Measurements from ENCODE around the gene TSPAN9.

GRCh38 chr12:3055704-3056467 lies 21.3 kb upstream of the TSPAN9 start:
- TF ChIP-seq, protein P1, sequence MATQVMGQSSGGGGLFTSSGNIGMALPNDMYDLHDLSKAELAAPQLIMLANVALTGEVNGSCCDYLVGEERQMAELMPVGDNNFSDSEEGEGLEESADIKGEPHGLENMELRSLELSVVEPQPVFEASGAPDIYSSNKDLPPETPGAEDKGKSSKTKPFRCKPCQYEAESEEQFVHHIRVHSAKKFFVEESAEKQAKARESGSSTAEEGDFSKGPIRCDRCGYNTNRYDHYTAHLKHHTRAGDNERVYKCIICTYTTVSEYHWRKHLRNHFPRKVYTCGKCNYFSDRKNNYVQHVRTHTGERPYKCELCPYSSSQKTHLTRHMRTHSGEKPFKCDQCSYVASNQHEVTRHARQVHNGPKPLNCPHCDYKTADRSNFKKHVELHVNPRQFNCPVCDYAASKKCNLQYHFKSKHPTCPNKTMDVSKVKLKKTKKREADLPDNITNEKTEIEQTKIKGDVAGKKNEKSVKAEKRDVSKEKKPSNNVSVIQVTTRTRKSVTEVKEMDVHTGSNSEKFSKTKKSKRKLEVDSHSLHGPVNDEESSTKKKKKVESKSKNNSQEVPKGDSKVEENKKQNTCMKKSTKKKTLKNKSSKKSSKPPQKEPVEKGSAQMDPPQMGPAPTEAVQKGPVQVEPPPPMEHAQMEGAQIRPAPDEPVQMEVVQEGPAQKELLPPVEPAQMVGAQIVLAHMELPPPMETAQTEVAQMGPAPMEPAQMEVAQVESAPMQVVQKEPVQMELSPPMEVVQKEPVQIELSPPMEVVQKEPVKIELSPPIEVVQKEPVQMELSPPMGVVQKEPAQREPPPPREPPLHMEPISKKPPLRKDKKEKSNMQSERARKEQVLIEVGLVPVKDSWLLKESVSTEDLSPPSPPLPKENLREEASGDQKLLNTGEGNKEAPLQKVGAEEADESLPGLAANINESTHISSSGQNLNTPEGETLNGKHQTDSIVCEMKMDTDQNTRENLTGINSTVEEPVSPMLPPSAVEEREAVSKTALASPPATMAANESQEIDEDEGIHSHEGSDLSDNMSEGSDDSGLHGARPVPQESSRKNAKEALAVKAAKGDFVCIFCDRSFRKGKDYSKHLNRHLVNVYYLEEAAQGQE (IDR thresholded peaks at IDR 0.05; ENCODE audit: low read depth), result no peak
- TF ChIP-seq CEBPB (IDR thresholded peaks at IDR 0.05; ENCODE audit: low read depth) (no peak), ZNF274 (IDR thresholded peaks at IDR 0.05; ENCODE audit: low read depth, low read length) (no peak), ZFX (IDR thresholded peaks at IDR 0.05) (no peak), RAD21 (IDR thresholded peaks at IDR 0.05; ENCODE audit: low read depth) (no peak)
- TF ChIP-seq, protein P2, sequence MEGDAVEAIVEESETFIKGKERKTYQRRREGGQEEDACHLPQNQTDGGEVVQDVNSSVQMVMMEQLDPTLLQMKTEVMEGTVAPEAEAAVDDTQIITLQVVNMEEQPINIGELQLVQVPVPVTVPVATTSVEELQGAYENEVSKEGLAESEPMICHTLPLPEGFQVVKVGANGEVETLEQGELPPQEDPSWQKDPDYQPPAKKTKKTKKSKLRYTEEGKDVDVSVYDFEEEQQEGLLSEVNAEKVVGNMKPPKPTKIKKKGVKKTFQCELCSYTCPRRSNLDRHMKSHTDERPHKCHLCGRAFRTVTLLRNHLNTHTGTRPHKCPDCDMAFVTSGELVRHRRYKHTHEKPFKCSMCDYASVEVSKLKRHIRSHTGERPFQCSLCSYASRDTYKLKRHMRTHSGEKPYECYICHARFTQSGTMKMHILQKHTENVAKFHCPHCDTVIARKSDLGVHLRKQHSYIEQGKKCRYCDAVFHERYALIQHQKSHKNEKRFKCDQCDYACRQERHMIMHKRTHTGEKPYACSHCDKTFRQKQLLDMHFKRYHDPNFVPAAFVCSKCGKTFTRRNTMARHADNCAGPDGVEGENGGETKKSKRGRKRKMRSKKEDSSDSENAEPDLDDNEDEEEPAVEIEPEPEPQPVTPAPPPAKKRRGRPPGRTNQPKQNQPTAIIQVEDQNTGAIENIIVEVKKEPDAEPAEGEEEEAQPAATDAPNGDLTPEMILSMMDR (IDR thresholded peaks at IDR 0.05 in 2 of 3, conservative IDR thresholded peaks at IDR 0.05 in 1 of 3; ENCODE audit: borderline replicate concordance in 1 of 3, insufficient read depth in 1 of 3, low read depth in 2 of 3, low read length in 2 of 3), result no peak

Data from HCT116 (cell line).